Right atrium auricular region (tissue), 2 donors: ENCODE measurements around the gene PRKD2. TPM values are rescaled to one million over a fixed set of nuclear protein-coding genes. Genes with fewer than 3 reads are reported as not detected.

Experiments
- DNase-seq: peaks from one replicate; pipeline ENCODE4 v3.0.0-alpha.2; 2019; ENCODE audit warnings: low spot score
- H3K27ac ChIP-seq, 2 donors: fragments of 200-600 bp; sonication (generic); 1 replicate in 1 of 2; 2 replicates in 1 of 2; pipeline ENCODE4 v1.5.1; 2016 to 2019
- H3K27me3 ChIP-seq, 2 donors: fragments of 200-600 bp; sonication (generic); one replicate each; pipeline versions ENCODE4 v1.5.1 to v1.6.0; 2017 to 2019
- H3K36me3 ChIP-seq: fragments of 200-600 bp; sonication (generic); one replicate; pipeline ENCODE4 v1.5.1; 2016
- H3K4me1 ChIP-seq, 2 donors: fragments of 200-600 bp; sonication (generic); one replicate each; pipeline versions ENCODE4 v1.5.1 to v1.6.0; 2017 to 2019
- H3K4me3 ChIP-seq, 2 donors: fragments of 200-600 bp; sonication (generic); 1 replicate in 1 of 2; 2 replicates in 1 of 2; pipeline ENCODE4 v1.5.1; 2017 to 2019; ENCODE audit warnings: mild to moderate bottlenecking in 1 of 2, moderate library complexity in 1 of 2
- H3K9me3 ChIP-seq, 2 donors: fragments of 200-600 bp; sonication (generic); one replicate each; pipeline ENCODE4 v1.5.1; 2019
- CTCF ChIP-seq, 2 donors: fragments of 200-600 bp; sonication (generic); IDR thresholded peaks; one replicate each; pipeline ENCODE4 v1.5.1; 2019; ENCODE audit warnings: antibody characterized with exemption in 2 of 2
- total RNA-seq, 2 donors: library from RNA; depleted of rRNA; stranded (reverse); fragments of >200 nt; gene quantifications; one replicate each; pipeline ENCODE4 v1.1.0, GENCODE V29; 2016

The PRKD2 gene
- total RNA-seq, 2 donors from 2014 or later = 8.6 to 19.2 TPM

GRCh38 chr19:46737298-46737654, 20.4 kb upstream of the PRKD2 start:
- Histone ChIP-seq H3K27ac (peak overlapping the region; percentile 49 to 82), H3K36me3 (peaks cover 40% of the 10 kb centered on the region), H3K4me3 (no peak overlapping the region), H3K27me3 (no peaks in the 10 kb centered on the region), H3K9me3 (no peaks in the 10 kb centered on the region), H3K4me1 (peaks cover 0 to 68% of the 10 kb centered on the region in 2 donors)
- DNase-seq = no peak
- TF ChIP-seq CTCF (IDR thresholded peaks at IDR 0.05) = no peak

- Histone ChIP-seq H3K4me1 (peaks cover 0 to 67% of the 10 kb centered on the region in 2 donors), H3K36me3 (peaks cover 43% of the 10 kb centered on the region), H3K4me3 (no peak overlapping the region), H3K27ac (peak overlapping the region; percentile 49 to 82), H3K27me3 (no peaks in the 10 kb centered on the region), H3K9me3 (no peaks in the 10 kb centered on the region)
- TF ChIP-seq CTCF (IDR thresholded peaks at IDR 0.05) = no peak
- DNase-seq = peak; percentile 68
These were observed 19.8 kb upstream of the PRKD2 start for GRCh38 chr19:46736531-46737297.

- H3K4me1 ChIP-seq = peaks cover 0 to 46% of the 10 kb centered on the region in 2 donors
- no peaks in the 10 kb centered on the region for H3K9me3 ChIP-seq
- no peaks in the 10 kb centered on the region for H3K27me3 ChIP-seq
- no peak for DNase-seq
- TF ChIP-seq CTCF (IDR thresholded peaks at IDR 0.05) = no peak
- H3K36me3 ChIP-seq = peaks cover 68% of the 10 kb centered on the region
- no peak overlapping the region for H3K4me3 ChIP-seq
- no peak overlapping the region for H3K27ac ChIP-seq
These were observed 16.9 kb upstream of the PRKD2 start for GRCh38 chr19:46733690-46734292.

- H3K27ac ChIP-seq = no peak overlapping the region
- H3K36me3 ChIP-seq = peaks cover 75% of the 10 kb centered on the region
- TF ChIP-seq CTCF (IDR thresholded peaks at IDR 0.05) = no peak
- no peak overlapping the region for H3K4me3 ChIP-seq
- no peak for DNase-seq
- no peaks in the 10 kb centered on the region for H3K27me3 ChIP-seq
- peaks cover 0 to 46% of the 10 kb centered on the region in 2 donors for H3K4me1 ChIP-seq
- H3K9me3 ChIP-seq = no peaks in the 10 kb centered on the region
These were observed 16.2 kb upstream of the PRKD2 start for GRCh38 chr19:46732966-46733689.

GRCh38 chr19:46732172-46732938, 15.4 kb upstream of the PRKD2 start:
- Histone ChIP-seq H3K36me3 (peaks cover 76% of the 10 kb centered on the region), H3K27ac (no peak overlapping the region)
- no peak for DNase-seq

More at GRCh38 chr19:46732172-46732938, 15.4 kb upstream of the PRKD2 start:
- Histone ChIP-seq H3K4me1 (peaks cover 0 to 46% of the 10 kb centered on the region in 2 donors), H3K4me3 (no peak overlapping the region), H3K9me3 (no peaks in the 10 kb centered on the region), H3K27me3 (no peaks in the 10 kb centered on the region)
- TF ChIP-seq CTCF (IDR thresholded peaks at IDR 0.05) = no peak
